Lower lobe of right lung (tissue), 2 donors: ENCODE measurements around the gene PLA2G5. TPM values are rescaled to one million over a fixed set of nuclear protein-coding genes. Genes with fewer than 3 reads are reported as not detected.

Experiments used
- ATAC-seq, 2 donors: fragments of 200-7000 bp; cut with Tn5 transposase; one replicate each; pipeline ENCODE4 v1.9.1; 2020 to 2022; ENCODE audit warnings: mild to moderate bottlenecking in 2 of 2, moderate library complexity in 2 of 2
- DNase-seq: peaks from one replicate; pipeline ENCODE4 v3.0.0-alpha.2; 2020
- H3K27ac ChIP-seq: fragments of 200-600 bp; one replicate; pipeline ENCODE4 v1.8.0; 2022
- H3K27me3 ChIP-seq: fragments of 200-600 bp; one replicate; pipeline ENCODE4 v1.8.0; 2022; ENCODE audit warnings: low read depth
- H3K36me3 ChIP-seq: fragments of 200-600 bp; one replicate; pipeline ENCODE4 v1.8.0; 2022; ENCODE audit warnings: mild to moderate bottlenecking
- H3K4me1 ChIP-seq: fragments of 200-600 bp; one replicate; pipeline ENCODE4 v1.8.0; 2022
- H3K4me3 ChIP-seq: fragments of 200-600 bp; one replicate; pipeline ENCODE4 v1.8.0; 2022; ENCODE audit warnings: mild to moderate bottlenecking
- H3K9me3 ChIP-seq: fragments of 200-600 bp; one replicate; pipeline ENCODE4 v1.8.0; 2022
- intact Hi-C: fragments of 100-400 bp; cut with DNase I; formaldehyde crosslinking; loops from one replicate; pipeline ENCODE4 v1.11.0; 2022
- total RNA-seq: library from RNA; stranded (reverse); fragmentation: NEBNext Ultra II Directional; extraction: Animal tissue kit (Norgen Biotek cat#: 25700); gene quantifications from one replicate; pipeline ENCODE4 v1.2.1, GENCODE V29; 2021
- TF ChIP-seq, protein P1 (sequence below): fragments of 200-600 bp; IDR thresholded peaks from one replicate; pipeline ENCODE4 v1.8.0; 2022; ENCODE audit warnings: antibody characterized with exemption, mild to moderate bottlenecking
- donor health status: DM: no; HTN: yes; CAD: no; lungs with severe emphysema.

Gene PLA2G5
- total RNA-seq, 1 donor from 2014 or later = 7.4 TPM

DNA sequence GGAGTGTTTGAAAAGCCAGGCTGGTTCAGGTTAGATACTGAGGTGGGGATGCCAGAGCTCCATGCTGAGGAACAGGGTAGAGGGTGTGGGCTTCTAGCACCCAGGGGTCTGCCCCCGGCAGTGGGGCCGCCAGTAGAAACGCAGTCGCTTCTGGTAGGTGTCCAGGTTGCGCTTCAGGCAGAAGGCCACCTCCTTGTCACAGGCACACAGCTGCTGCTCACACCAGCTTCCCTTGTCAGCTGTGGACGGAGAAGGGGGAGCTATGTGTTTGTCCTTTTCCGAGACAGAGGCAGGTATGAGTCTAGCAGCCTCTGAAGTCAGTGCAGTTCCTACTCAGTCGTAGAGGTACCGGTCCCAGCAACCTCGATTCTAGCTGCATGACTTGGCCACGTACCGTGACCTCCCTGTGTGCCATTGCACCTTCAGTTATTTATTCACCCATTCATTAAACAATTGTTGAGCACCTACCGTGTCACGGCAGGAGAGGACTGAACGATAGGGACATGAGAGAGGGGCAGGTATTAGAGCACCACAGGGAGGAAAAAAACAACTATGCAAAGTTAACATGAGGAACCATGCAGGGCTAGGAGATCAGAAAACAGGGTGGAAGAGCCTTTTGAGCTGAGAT, 44.1 kb downstream of the PLA2G5 start:
- intact Hi-C loops = no loop called here
- DNase-seq = no peak
- no peak overlapping the region for H3K4me3 ChIP-seq

DNA sequence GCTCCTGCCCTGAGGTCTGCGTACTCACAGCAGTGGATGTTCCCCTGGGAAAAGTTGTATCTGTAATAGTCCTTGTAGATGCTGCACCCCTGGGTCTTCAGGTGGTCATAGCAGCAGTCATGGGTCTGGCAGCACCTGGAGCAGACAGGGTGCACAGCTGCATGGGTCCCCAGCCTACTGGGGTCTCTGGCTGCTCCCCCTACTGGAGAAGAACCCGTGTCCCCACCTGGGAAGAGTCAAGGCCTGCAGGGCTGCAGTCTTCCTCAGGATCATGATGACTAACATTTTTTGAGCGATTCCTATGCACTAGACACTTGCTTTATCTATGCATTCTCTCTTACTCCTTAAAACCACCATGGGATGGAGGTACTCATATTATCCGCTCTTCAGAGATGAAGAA, 45.5 kb downstream of the PLA2G5 start:
- H3K4me3 ChIP-seq = no peak overlapping the region
- no peaks in the 10 kb centered on the region for H3K36me3 ChIP-seq
- TF ChIP-seq, protein P1, sequence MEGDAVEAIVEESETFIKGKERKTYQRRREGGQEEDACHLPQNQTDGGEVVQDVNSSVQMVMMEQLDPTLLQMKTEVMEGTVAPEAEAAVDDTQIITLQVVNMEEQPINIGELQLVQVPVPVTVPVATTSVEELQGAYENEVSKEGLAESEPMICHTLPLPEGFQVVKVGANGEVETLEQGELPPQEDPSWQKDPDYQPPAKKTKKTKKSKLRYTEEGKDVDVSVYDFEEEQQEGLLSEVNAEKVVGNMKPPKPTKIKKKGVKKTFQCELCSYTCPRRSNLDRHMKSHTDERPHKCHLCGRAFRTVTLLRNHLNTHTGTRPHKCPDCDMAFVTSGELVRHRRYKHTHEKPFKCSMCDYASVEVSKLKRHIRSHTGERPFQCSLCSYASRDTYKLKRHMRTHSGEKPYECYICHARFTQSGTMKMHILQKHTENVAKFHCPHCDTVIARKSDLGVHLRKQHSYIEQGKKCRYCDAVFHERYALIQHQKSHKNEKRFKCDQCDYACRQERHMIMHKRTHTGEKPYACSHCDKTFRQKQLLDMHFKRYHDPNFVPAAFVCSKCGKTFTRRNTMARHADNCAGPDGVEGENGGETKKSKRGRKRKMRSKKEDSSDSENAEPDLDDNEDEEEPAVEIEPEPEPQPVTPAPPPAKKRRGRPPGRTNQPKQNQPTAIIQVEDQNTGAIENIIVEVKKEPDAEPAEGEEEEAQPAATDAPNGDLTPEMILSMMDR = no peak
- no peaks in the 10 kb centered on the region for H3K9me3 ChIP-seq
- intact Hi-C loops = no loop called here
- no peak for DNase-seq
- H3K27me3 ChIP-seq = peaks cover 6% of the 10 kb centered on the region
- ATAC-seq = no peak
- no peaks in the 10 kb centered on the region for H3K4me1 ChIP-seq
- no peak overlapping the region for H3K27ac ChIP-seq

More for the DNA sequence above, 44.1 kb downstream of the PLA2G5 start:
- Histone ChIP-seq H3K27me3 (peaks cover 6% of the 10 kb centered on the region), H3K9me3 (no peaks in the 10 kb centered on the region), H3K27ac (no peak overlapping the region), H3K36me3 (no peaks in the 10 kb centered on the region), H3K4me1 (peaks cover 5% of the 10 kb centered on the region)
- ATAC-seq = no peak
- TF ChIP-seq, protein P1 = no peak

- no peak for ATAC-seq
These were observed 45.9 kb downstream of the PLA2G5 start for GRCh38 chr1:20115916-20116315.

GRCh38 chr1:20117236-20117635, 47.2 kb downstream of the PLA2G5 start:
- ATAC-seq (no peak), DNase-seq (no peak)
- intact Hi-C loops = no loop called here
- Histone ChIP-seq H3K4me3 (no peak overlapping the region), H3K4me1 (no peaks in the 10 kb centered on the region), H3K36me3 (no peaks in the 10 kb centered on the region), H3K27ac (no peak overlapping the region), H3K27me3 (peaks cover 6% of the 10 kb centered on the region), H3K9me3 (no peaks in the 10 kb centered on the region)
- TF ChIP-seq, protein P1 = no peak

More at GRCh38 chr1:20115916-20116315, 45.9 kb downstream of the PLA2G5 start:
- TF ChIP-seq, protein P1 = no peak
- Histone ChIP-seq H3K36me3 (no peaks in the 10 kb centered on the region), H3K27ac (no peak overlapping the region), H3K27me3 (peaks cover 6% of the 10 kb centered on the region), H3K9me3 (no peaks in the 10 kb centered on the region), H3K4me3 (no peak overlapping the region), H3K4me1 (no peaks in the 10 kb centered on the region)
- no peak for DNase-seq
- intact Hi-C loops = no loop called here

DNA sequence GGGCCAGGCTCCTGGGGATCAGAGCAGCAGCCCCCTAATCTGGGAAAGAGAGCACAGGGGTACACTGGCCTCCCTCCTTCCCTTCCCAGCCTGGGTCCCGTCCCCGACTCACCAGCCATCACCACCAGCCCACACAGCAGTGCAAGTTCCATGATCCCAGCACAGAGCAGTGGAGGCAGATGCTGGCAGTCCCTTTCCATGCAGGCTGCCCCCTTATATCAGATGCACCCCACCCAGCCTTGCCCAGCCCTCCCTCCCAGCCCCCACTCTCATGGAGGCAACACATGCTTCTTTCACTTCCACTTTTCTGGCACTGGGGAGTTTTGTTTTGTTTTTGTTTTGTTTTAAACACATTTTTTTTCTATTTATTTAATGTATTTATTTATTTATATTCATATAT, 49.4 kb downstream of the PLA2G5 start, which contains the start of gene PLA2G2D:
PLA2G2D (minus strand) TSS at position 190 of the 400 bp plus-strand sequence; CDS start at position 152, 38 bp downstream.
- no peaks in the 10 kb centered on the region for H3K36me3 ChIP-seq
- ATAC-seq = no peak
- no peak for DNase-seq
- intact Hi-C loops = no loop called here
- no peak within 1 kb of the TSS for H3K27ac ChIP-seq
- TF ChIP-seq, protein P1 = no peak
- H3K9me3 ChIP-seq = no peaks in the 10 kb centered on the region
- H3K4me1 ChIP-seq = peaks cover 4% of the 10 kb centered on the region
- H3K27me3 ChIP-seq = no peaks in the 10 kb centered on the region
- H3K4me3 ChIP-seq = no peak within 1 kb of the TSS
